ENCODE data around the gene CYRIA.

CYRIA gene

DNA sequence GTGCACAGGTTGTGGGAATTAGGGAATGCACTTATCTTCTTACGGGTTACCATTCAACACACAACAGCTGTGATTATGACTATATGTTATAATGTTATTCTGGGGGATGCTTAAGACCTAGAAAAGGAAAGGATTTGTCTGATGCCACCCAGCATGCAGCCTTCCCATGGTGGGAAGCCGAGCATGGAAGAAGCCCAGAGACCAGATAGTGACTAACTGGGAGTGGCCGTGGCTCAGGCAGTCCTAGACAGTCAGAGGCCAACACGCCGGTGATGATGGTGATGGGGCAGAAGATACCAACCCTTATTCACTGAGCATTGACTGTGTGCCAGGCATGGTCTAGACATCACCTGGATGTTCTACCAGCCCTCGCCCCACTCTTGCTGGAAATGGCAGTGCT is 35.9 kb downstream of the CYRIA start:
- TF ChIP-seq CTCF (IDR thresholded peaks at IDR 0.05; ENCODE audit: low read depth, low read length): no peak
- H3K4me3 ChIP-seq (ENCODE audit: low read depth, low read length): no peak overlapping the region

- no peak for TF ChIP-seq CTCF (IDR thresholded peaks at IDR 0.05; ENCODE audit: low read depth, low read length)
- H3K4me3 ChIP-seq (ENCODE audit: low read depth, low read length): no peak overlapping the region
These were observed 36.6 kb downstream of the CYRIA start for GRCh38 chr2:16629044-16629443.

DNA sequence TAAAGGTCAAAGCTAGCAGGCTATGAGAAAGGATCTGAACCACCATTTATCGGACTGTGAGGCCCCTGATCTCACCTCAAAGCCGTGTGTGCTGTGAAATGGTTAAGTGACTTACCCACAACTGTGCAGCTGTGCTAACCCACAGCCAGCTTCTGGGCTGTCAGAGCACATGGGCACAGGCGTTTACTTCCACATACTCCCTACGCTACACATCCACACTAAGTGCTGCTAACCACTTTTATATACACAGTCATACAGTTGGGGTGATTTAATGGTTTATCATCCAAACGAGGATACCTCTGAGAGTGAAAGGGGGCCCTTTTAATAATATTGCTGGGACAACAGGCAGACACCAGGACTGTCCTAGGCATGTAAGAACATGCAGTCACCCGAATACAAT is 37.3 kb downstream of the CYRIA start:
- no peak overlapping the region for H3K4me3 ChIP-seq (ENCODE audit: low read depth, low read length)
- TF ChIP-seq CTCF (IDR thresholded peaks at IDR 0.05; ENCODE audit: low read depth, low read length): no peak

- no peak overlapping the region for H3K4me3 ChIP-seq (ENCODE audit: low read depth, low read length)
These were observed 38.5 kb downstream of the CYRIA start for GRCh38 chr2:16626997-16627605.

GRCh38 chr2:16626497-16626896 is 39.1 kb downstream of the CYRIA start:
- no peak for TF ChIP-seq CTCF (IDR thresholded peaks at IDR 0.05; ENCODE audit: low read depth, low read length)
- H3K4me3 ChIP-seq (ENCODE audit: low read depth, low read length): no peak overlapping the region

More at GRCh38 chr2:16626997-16627605, 38.5 kb downstream of the CYRIA start:
- no peak for TF ChIP-seq CTCF (IDR thresholded peaks at IDR 0.05; ENCODE audit: low read depth, low read length)

GRCh38 chr2:16625759-16626158 is 39.9 kb downstream of the CYRIA start:
- TF ChIP-seq CTCF (IDR thresholded peaks at IDR 0.05; ENCODE audit: low read depth, low read length): no peak
- H3K4me3 ChIP-seq (ENCODE audit: low read depth, low read length): no peak overlapping the region

DNA sequence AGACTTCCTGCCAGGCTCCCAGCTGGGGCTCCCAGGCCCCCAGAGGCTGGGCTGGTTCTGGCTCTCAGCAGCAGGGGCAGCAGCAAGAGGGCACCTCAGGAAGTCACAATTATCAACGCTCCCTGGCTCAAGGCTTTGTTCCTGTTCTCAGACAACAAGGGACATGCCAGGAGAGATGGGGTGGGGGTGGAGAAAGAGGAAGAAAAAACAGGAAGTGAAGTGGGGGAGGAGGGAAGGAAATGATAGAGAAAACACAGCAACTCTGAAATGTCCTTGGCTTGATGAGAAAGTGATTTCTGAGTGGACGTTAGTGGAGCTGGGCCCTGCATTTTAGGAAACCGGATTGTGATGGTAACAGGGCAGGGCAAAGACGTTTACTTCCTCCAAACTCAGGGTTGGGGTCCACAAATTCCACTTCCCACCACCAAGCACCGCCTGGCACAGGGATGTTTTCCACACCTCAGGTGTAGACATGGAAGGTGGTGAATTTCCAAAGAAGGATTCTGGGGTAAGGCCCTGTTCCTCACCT is 40.4 kb downstream of the CYRIA start:
- no peak overlapping the region for H3K4me3 ChIP-seq (ENCODE audit: low read depth, low read length)
- no peak for TF ChIP-seq CTCF (IDR thresholded peaks at IDR 0.05; ENCODE audit: low read depth, low read length)

All from WI38 (cell line).